Stimulated activated CD8-positive, alpha-beta memory T cell treated with anti-CD3 and anti-CD28 coated beads, Interleukin-2, amount 100 ng/mL, for 48 hours (primary cell): ENCODE results near the gene GPR87.

Experiments
- DNase-seq, 2 donors: peaks; one replicate each; pipeline ENCODE4 v3.0.0-alpha.2; 2020; ENCODE audit warnings: low read depth in 2 of 2

GPR87 gene

DNA sequence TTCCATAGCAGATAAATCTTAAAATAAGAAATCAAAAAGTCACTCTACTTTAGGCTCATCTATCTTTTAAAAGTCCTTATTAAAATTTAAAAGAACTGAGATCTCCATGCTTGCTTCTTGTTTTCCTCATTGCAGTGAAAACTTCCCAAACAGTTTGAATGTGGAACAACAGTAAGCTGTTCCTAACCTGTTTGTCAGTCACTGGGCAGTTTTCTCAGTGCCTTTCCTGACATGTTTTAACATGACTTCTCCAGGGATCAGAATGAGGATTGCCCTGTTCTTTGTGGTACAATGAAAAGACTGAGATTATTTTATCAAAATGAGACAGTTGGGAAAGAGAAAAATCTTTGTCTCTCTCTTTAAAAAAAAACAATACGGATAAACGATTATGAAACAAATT, 774 bp downstream of the GPR87 start:
- DNase-seq, result no peak

DNA sequence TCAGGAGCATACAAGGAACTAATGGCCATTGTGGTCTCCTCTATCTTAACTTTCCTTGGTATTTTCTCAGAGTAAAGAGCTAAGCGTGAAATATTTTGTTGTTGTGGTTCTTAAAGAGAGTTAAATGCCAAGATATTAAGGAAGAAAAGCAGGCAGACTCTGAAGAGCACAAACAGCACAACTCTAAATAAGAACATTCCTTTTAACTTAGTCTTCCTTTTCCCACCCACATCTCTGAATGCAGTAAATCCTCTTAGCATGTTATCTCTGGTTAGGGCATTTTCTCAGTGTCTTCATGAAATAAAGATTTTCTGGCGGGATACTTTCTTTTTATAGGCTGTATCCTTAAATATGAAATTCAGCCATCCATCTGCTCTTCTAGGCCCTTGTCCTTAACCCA, 1.5 kb downstream of the GPR87 start:
- DNase-seq, result no peak

DNA sequence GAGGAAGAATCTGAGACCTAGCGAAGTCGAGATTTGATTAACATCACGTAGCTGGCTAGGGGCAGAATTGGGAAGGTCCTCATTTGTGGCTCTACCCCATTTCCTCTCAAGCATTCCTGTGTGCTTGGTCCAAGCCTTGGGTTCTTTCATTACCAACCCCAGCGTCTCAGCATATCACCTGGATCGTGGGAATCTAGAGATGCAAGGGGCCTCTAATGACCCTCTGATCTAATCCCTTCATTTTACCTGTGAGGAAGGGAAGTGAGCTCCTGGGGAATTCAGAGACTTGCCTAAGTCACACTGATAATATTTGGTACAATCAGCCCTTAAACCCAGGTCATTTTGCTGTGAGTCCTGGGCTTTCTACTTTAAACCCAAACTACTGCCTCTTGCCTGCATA, 2.0 kb downstream of the GPR87 start:
- no peak for DNase-seq

- no peak for DNase-seq
Observed at GRCh38 chr3:151314137-151314536, 2.5 kb downstream of the GPR87 start.

DNA sequence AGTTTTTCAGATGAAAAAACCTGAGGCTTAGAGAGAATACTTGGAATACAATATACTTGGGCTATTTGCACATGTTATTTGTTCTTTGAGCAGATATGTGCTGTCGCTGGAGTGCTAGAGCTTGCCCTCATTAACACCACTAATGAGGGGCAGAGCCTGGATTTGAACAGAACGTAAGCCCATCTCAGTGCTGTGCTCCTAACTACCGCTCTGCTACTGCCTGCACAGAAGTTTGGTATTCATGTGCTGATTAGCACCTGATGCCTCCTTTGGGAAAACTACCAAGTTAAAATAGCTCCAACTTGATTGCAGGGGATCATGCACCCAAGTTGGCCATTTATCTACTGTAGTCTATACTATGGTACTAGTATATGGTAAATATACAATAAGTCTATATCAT, 3.6 kb downstream of the GPR87 start:
- no peak for DNase-seq

DNA sequence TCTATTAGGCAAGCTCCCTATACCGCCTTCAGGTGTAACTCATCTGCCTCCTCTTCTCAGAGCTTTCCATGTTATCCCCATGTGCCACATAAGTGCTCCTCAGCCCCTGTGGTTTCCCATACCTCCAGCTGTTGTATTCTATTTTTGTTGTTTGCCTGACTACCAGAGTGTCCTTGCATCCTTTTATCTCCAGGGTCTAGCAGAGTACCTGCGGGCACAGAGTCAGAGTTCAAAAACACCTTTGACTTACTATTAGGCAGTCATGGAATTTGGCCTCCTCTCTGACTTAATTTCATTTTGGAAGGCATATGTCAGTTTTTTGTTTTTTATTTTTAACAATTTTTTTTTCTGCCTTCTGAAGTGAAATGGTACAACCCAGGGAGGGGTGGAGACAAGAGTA, 7.1 kb downstream of the GPR87 start:
- DNase-seq, result no peak

DNA sequence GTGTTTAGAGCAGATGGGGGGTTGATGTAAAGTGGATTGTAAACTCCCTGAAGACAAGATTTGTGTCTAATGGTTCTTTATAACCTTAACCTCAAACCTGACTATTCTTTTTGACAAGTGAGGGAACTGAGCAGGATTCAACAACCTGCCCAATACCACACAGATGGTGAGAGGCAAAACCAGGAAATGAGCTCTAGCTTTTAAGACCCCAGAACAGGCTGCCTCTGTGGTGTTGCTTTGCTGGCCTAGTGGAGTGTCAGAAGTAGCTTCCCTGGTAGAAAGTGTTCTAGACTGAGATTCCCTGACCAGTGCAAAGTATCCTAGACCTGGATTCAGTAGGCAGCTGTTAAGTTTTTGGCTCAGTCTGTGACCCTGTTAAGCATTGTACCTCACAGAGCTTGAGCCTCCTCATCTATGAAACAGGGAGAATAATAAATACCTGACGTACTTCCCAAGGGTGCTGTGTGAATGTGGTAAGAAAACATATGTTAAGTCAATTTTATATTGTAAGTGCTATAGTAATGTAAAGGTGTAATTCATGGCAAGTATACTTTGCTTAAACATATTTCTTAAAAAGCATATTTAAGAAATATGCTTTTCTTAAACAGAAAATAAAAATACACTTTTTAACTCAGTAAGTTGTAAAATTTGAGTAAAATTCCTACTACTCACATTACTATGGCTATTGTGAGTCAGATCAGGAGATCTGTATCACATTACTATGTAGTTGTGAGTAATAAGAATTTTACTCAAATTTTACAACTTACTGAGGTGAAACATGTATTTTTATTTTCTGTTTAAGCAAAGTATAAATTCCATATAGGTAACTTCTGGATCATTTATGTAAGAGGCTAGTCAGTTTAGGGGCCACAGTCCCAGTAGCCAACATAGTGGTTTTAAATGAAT, 8.8 kb downstream of the GPR87 start:
- no peak for DNase-seq

GRCh38 chr3:151307131-151307530, 9.5 kb downstream of the GPR87 start:
- DNase-seq, result no peak

DNA sequence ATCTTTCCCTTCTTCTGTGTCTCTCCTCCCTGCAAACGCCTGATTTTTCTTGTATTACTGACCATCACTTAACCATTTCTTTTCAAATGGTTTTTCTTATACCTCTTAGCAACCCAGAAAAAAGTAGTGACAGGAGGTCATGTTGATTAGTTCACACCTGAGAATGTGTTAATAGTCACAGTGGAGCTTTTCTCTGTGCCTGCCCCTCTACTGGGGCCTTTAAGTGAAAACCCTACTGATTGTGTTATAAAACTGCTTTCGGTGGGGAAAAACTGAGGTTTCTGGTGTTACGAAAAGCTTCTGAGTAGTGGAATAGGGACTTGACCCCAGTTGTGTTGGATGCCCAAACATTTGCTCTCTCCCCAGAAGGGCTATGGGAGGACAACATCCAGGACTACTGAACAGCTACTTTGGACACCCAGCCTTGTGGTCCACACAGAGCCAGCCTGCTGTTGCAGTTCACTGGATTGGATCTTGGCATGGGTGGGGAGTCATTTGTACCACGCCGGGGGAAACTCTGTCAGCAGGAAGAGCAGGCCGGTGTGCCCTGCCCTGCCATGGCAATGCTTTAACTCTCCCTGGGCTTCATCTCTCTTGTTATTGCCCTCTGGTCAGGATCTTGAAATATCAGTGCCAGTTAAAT, 10.3 kb downstream of the GPR87 start:
- DNase-seq, result no peak

DNA sequence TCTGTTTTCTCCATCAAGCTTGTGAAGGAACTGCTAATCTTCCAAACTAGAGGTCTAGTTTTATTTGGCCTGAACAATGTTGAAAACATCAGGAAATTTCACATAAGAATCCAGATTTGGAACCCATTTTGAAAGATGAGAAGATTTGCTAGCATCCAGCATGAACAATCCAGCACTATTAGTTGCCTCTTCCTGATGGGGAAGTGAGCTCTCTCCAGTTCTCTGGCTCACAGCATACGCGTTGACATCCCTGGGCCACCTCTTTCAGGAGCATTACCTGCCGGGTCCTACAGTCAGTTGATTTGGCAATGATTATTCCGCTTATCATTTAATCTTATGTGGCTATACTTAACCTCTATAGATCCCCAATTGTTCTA, 10.9 kb downstream of the GPR87 start:
- DNase-seq, result no peak

DNA sequence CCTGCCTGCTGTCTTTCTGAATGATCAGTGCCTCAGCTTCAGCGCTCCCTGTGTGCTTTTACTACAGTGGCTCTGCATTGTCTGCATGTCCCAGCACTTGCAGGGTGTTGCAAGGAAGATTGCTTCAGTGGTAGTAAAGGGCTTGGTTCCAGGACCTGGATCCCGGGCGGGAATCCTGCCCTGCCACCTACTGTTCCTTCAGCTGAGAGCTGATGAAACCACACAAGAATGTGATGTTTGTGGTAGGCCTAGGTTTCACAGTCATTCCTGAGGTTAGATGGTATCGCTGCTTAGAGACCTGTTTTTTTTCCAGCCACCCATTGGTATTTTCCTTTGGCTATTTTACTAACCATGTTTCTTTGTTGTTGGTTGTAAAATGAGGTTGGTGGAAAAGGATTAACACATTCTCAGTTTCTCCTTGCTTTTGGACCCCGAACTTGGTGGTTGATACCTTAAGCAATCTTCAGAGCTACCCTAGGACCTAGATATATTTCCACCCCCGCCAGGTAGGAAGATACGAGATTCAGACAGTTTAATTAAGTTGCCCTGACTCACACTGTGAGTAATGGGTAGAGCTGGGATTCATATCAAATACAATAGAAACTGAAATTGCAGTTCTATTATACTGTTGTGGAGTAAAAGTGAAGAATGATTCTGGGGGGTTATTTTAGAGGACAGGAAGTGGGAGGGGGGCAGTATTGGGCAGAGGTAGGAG, 11.4 kb downstream of the GPR87 start:
- DNase-seq, result no peak

DNA sequence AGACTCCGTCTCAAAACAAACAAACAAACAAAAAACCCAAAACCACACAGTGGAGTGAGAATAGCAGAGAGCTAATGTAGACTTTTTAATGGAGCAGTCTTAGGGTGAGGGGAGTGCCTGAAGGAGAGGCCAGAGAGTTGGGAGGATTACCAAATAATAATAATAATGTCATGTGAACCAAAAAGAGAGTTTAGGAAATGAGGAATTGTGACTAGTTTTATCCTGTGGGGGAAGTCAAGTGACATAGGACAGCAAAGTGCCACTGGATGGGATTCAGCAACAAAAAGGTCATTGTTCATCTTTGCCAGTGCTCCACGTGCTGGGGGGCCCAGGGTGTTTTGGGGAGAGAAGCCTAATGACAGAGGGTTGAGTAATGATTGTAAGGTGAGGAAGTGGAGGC, 12.9 kb downstream of the GPR87 start:
- DNase-seq, result no peak

DNA sequence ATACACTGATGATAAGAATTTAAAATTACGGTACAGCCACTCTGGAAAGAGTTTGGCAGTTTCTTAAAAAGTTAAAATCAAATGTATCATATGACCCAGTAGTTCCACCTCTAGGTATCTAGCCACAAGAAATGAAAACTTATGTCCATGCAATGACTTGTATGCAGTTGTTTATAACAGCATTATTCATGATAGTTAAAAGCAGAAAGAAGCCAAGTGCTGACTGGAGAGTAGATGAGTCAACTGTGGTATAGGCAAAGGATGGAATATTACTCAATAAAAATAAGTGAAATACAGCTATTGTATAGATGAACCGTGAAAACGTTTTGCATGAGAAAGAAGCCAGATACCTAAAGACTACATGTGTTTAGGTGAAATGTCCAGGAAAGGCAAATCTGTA, 14.8 kb downstream of the GPR87 start:
- no peak for DNase-seq

DNA sequence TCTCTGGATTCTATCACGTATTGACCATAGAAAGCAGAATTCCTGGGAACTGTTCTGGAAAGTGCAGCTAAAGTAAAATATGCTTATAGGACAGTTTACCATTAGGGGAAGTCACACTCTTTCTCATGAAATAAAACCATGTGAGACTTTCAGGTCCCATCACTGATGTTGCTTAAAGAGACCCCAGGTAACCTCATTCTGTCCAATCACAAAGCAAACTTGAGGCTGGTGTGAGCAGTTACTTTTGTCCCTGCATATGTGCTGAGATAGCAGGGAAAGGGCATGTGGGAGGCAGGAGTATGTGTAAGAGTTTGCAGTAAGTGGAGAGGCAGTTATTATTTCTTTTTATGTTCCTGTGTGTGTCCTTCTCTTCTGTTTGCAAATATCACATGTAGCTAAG, 16.1 kb downstream of the GPR87 start:
- DNase-seq, result no peak

GRCh38 chr3:151299006-151299405, 17.6 kb downstream of the GPR87 start:
- DNase-seq, result no peak

GRCh38 chr3:151297429-151297828, 19.2 kb downstream of the GPR87 start:
- no peak for DNase-seq

DNA sequence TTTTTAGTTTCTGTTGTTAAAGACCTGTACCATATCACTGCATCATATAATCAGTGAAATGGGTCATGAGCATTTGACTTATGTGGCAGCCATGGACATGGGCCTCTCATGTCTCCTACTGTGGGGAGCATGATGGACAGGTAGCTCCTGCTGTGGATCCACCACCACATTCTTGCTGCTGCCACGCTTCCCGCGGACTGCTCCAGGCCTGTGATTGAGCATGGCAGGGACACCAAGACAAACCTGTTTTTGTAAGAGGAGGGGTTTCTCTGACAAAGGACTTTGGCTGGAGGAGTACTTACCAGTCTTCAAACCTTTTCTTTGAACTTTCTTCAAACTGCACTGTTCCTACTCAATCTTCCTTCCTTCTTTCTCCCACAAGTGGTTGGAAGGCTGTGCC, 20.4 kb downstream of the GPR87 start:
- DNase-seq, result no peak

- DNase-seq, result no peak
Observed at GRCh38 chr3:151293127-151293526, 23.5 kb downstream of the GPR87 start.

DNA sequence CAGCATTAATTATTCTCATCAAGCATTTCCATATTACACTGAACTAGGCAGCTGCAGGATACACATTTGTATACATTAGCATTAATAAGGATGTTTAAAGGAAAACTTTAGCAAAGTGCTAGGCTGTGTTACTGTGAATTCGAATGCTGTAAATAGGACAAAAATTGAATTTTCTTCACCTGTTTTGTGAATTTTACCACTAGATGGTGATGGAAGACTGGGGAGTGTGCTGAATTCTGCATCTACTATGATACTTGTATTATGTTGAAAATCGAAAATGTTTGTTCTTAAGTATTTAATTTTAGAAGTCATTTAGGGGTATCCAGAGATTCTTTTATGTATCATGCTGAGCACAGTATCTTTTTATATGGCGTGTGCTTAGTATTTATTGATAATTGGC, 25.9 kb downstream of the GPR87 start:
- no peak for DNase-seq

GRCh38 chr3:151289445-151289844, 27.2 kb downstream of the GPR87 start:
- no peak for DNase-seq

- DNase-seq, result no peak
Observed at GRCh38 chr3:151285940-151286339, 30.7 kb downstream of the GPR87 start.

GRCh38 chr3:151283907-151284461, 32.6 kb downstream of the GPR87 start:
- no peak for DNase-seq

DNA sequence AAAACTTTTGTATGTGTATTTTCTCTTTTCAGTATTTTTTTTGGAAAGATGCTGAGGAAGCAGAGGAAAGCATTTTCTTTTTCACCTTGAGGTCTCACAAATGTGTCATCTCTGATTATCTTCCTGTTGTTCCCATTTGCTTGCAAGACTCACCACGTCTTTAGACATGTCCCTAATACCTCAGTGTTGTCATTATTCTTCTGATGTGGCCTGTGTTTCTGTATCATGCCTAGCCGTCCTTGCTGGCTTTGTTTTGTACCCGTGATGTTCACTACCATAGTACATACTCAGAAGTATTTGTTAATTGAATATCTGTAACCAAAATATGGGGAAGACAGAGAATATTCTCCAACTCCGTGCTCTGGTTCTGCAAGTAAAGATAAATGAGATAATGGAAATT, 33.2 kb downstream of the GPR87 start:
- no peak for DNase-seq
